CD4-positive, alpha-beta T cell treated with Interleukin-15 for 1 hour (primary cell): Measurements from ENCODE around the gene NTN3.
"Not testable (repeated sequence)": the region's sequence is repeated elsewhere in the genome, so short reads cannot be mapped to it uniquely, and the experiment has no call there.

Experiments used
- DNase-seq: peaks from one replicate; pipeline ENCODE4 v3.0.0-alpha.2; 2020

The NTN3 gene

GRCh38 chr16:2471016-2471652, at the start of gene NTN3:
NTN3 (plus strand) TSS chr16:2471297; CDS start chr16:2471702, 405 bp downstream.
- no peak for DNase-seq

GRCh38 chr16:2422123-2422867, 48.8 kb upstream of the NTN3 start:
- no peak for DNase-seq

- DNase-seq: no peak
Measured at GRCh38 chr16:2424061-2425007, 46.8 kb upstream of the NTN3 start.

- DNase-seq: no peak
Measured at GRCh38 chr16:2425008-2425518, 46.0 kb upstream of the NTN3 start.

GRCh38 chr16:2425825-2426430, 45.2 kb upstream of the NTN3 start:
- DNase-seq: no peak

GRCh38 chr16:2426941-2427361, 44.1 kb upstream of the NTN3 start:
- no peak for DNase-seq

- no peak for DNase-seq
Measured at GRCh38 chr16:2427526-2427925, 43.6 kb upstream of the NTN3 start.

- no peak for DNase-seq
Measured at GRCh38 chr16:2428051-2428783, 42.9 kb upstream of the NTN3 start.

GRCh38 chr16:2428784-2429033, 42.4 kb upstream of the NTN3 start:
- no peak for DNase-seq

GRCh38 chr16:2429034-2429770, 41.9 kb upstream of the NTN3 start, which contains the start of gene CCNF:
CCNF (plus strand) TSS chr16:2429447; CDS start chr16:2429482, 35 bp downstream.
- peak; percentile 97 for DNase-seq

GRCh38 chr16:2429771-2430663, 41.1 kb upstream of the NTN3 start:
- no peak for DNase-seq

- no peak for DNase-seq
Measured at GRCh38 chr16:2432286-2432685, 38.8 kb upstream of the NTN3 start.

- no peak for DNase-seq
Measured at GRCh38 chr16:2432801-2433505, 38.1 kb upstream of the NTN3 start.

GRCh38 chr16:2435236-2435635, 35.9 kb upstream of the NTN3 start:
- DNase-seq: not testable (repeated sequence)

GRCh38 chr16:2436110-2436509, 35.0 kb upstream of the NTN3 start:
- no peak for DNase-seq

- peak; percentile 10 for DNase-seq
Measured at GRCh38 chr16:2437032-2437790, 33.9 kb upstream of the NTN3 start.

- DNase-seq: peak; percentile 10
Measured at GRCh38 chr16:2438121-2438520, 33.0 kb upstream of the NTN3 start.

GRCh38 chr16:2439598-2439997, 31.5 kb upstream of the NTN3 start:
- peak; percentile 10 for DNase-seq
